Common myeloid progenitor, CD34-positive (primary cell): ENCODE data around the gene NMBR.

Experiments used
- CTCF ChIA-PET: fragments of 350-600 bp; sonication (Branson Sonifier 250); formaldehyde crosslinking; loops from one replicate; lab custom pipeline; 2021; ENCODE audit warnings: antibody characterized with exemption; lab: Charles Lee
- POLR2A ChIA-PET: fragments of 350-600 bp; sonication (Branson Sonifier 250); formaldehyde crosslinking; loops from one replicate; lab custom pipeline; 2021; ENCODE audit warnings: antibody characterized with exemption; lab: Charles Lee
- DNase-seq, 3 donors: peaks; one replicate each; pipeline versions ENCODE4 v3.0.0 to v3.0.0-alpha.2; 2013
- H3K27ac ChIP-seq, 2 experiments: 1 replicate in 1 of 2; 2 replicates in 1 of 2; pipeline ENCODE4 v1.7.0; 2013; ENCODE audit warnings: inconsistent platforms in 2 of 2, low read length in 2 of 2, mild to moderate bottlenecking in 2 of 2, low read depth in 1 of 2, moderate library complexity in 1 of 2; ENCODE audit not compliant: severe bottlenecking in 2 of 2, insufficient read depth in 1 of 2, poor library complexity in 1 of 2
- H3K27me3 ChIP-seq, 5 experiments: replicated peaks in 2 of 5; 1 replicate in 3 of 5; 2 replicates in 2 of 5; pipeline versions ENCODE4 v1.6.1 to v1.7.0; 2013; ENCODE audit warnings: low read length in 4 of 5, mild to moderate bottlenecking in 2 of 5, moderate library complexity in 2 of 5, inconsistent platforms in 1 of 5; ENCODE audit not compliant: insufficient read depth in 5 of 5, control insufficient read depth in 4 of 5
- H3K36me3 ChIP-seq, 4 experiments: 1 replicate in 2 of 4; 2 replicates in 2 of 4; pipeline versions ENCODE4 v1.6.1 to v1.7.0; 2013; ENCODE audit warnings: low read length in 3 of 4, control low read depth in 1 of 4, mild to moderate bottlenecking in 1 of 4; ENCODE audit not compliant: control insufficient read depth in 4 of 4, insufficient read depth in 4 of 4
- H3K4me1 ChIP-seq, 4 experiments: 1 replicate in 3 of 4; 2 replicates in 1 of 4; pipeline versions ENCODE4 v1.6.1 to v1.7.1; 2013; ENCODE audit warnings: low read length in 3 of 4, mild to moderate bottlenecking in 3 of 4, control low read depth in 1 of 4, inconsistent platforms in 1 of 4, moderate library complexity in 1 of 4; ENCODE audit not compliant: control insufficient read depth in 4 of 4, insufficient read depth in 4 of 4; ENCODE audit errors: control extremely low read depth in 1 of 4
- H3K4me3 ChIP-seq, 7 experiments: 1 replicate in 4 of 7; 2 replicates in 3 of 7; pipeline versions ENCODE4 v1.5.1 to v1.7.0; 2013; ENCODE audit warnings: mild to moderate bottlenecking in 7 of 7, low read length in 6 of 7, moderate library complexity in 6 of 7, inconsistent platforms in 2 of 7, low read depth in 2 of 7, control low read depth in 1 of 7; ENCODE audit not compliant: insufficient read depth in 4 of 7, control insufficient read depth in 1 of 7; ENCODE audit errors: extremely low read depth in 1 of 7
- H3K9me3 ChIP-seq, 5 experiments: 1 replicate in 4 of 5; 2 replicates in 1 of 5; pipeline versions ENCODE4 v1.6.1 to v1.7.1; 2013; ENCODE audit warnings: low read length in 4 of 5, mild to moderate bottlenecking in 2 of 5, inconsistent platforms in 1 of 5, low read depth in 1 of 5, moderate library complexity in 1 of 5; ENCODE audit not compliant: control insufficient read depth in 4 of 5, insufficient read depth in 2 of 5; ENCODE audit errors: control extremely low read depth in 1 of 5
- WGBS: methylation state at CpG from one replicate; pipeline ENCODE4 v1.1.5; 2013; ENCODE audit not compliant: insufficient coverage; 5-methylcytosine and 5-hydroxymethylcytosine counted together

The NMBR gene

GRCh38 chr6:142187209-142187608 is 40.3 kb upstream of the NMBR start:
- no peak overlapping the region for H3K4me3 ChIP-seq
- CTCF ChIA-PET: interaction anchor here (1.2 to 1.7 kb wide), 4 partner anchors 15 to 62 kb away, joined by 3 to 4 read pairs (median 4); no protein-coding TSS in a partner anchor
- WGBS: no CpG with 5 or more reads among the region's 1 CpG

GRCh38 chr6:142185641-142186040 is 38.7 kb upstream of the NMBR start:
- Histone ChIP-seq H3K9me3 (no peaks in the 10 kb centered on the region), H3K4me3 (no peak overlapping the region), H3K36me3 (peaks cover 0 to 12% (median 2%) of the 10 kb centered on the region in 4 experiments), H3K27ac (no peak overlapping the region), H3K4me1 (peaks cover 9 to 33% (median 13%) of the 10 kb centered on the region in 4 experiments), H3K27me3 (no peaks in the 10 kb centered on the region)
- peak in 2 of 3 donors; percentile 24 to 51 for DNase-seq
- 20% methylated on average over 1 of the region's 1 CpG for WGBS
- ChIA-PET POLR2A (no interaction called here), CTCF (interaction anchor here (0.6 to 1.6 kb wide), 2 partner anchors 14 to 42 kb away, joined by 3 to 4 read pairs; no protein-coding TSS in a partner anchor)

More at GRCh38 chr6:142187209-142187608, 40.3 kb upstream of the NMBR start:
- Histone ChIP-seq H3K9me3 (no peaks in the 10 kb centered on the region), H3K4me1 (peaks cover 9 to 33% (median 13%) of the 10 kb centered on the region in 4 experiments), H3K27me3 (no peaks in the 10 kb centered on the region), H3K27ac (no peak overlapping the region), H3K36me3 (peaks cover 0 to 17% (median 2%) of the 10 kb centered on the region in 4 experiments)
- DNase-seq: peak in 2 of 3 donors; percentile 28 to 32
- POLR2A ChIA-PET: no interaction called here

DNA sequence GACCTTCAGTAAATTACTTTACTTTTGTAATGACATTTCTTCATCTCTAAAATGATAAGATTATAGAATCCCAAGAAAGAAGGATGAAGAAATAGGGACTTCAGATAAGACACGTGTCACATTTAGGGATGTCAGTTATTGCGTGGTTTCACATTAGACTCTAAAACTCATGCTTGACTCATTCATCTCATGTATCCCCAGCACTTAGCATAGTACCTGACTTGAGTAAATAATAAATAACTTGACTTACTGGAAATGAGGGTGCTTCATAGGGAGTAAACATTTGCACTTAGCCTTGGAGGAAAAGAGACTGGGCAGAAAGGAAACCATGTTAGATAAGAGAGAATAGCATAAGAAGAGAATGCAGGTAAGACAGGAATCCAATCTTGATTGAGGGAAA is 37.4 kb upstream of the NMBR start:
- DNase-seq: peak in 2 of 3 donors; percentile 14 to 26
- no peaks in the 10 kb centered on the region for H3K9me3 ChIP-seq
- CTCF ChIA-PET: no interaction called here
- H3K36me3 ChIP-seq: peaks cover 0 to 6% (median 3%) of the 10 kb centered on the region in 4 experiments
- WGBS: no CpG with 5 or more reads among the region's 2 CpGs
- H3K27ac ChIP-seq: no peak overlapping the region
- no peak overlapping the region for H3K4me3 ChIP-seq
- POLR2A ChIA-PET: no interaction called here
- no peaks in the 10 kb centered on the region for H3K27me3 ChIP-seq
- H3K4me1 ChIP-seq: peaks cover 9 to 33% (median 13%) of the 10 kb centered on the region in 4 experiments

- H3K4me1 ChIP-seq: peaks cover 9 to 33% (median 13%) of the 10 kb centered on the region in 4 experiments
- ChIA-PET CTCF (no interaction called here), POLR2A (no interaction called here)
- peaks cover 0 to 9% (median under 1%) of the 10 kb centered on the region in 5 experiments for H3K9me3 ChIP-seq
- no peak overlapping the region for H3K4me3 ChIP-seq
- H3K27me3 ChIP-seq: no peaks in the 10 kb centered on the region
- WGBS: no CpG with 5 or more reads among the region's 1 CpG
- peaks cover 0 to 14% (median 3%) of the 10 kb centered on the region in 4 experiments for H3K36me3 ChIP-seq
- no peak overlapping the region for H3K27ac ChIP-seq
- DNase-seq: peak in 2 of 3 donors; percentile 59 to 65
Measured at GRCh38 chr6:142183351-142183750, 36.4 kb upstream of the NMBR start.

DNA sequence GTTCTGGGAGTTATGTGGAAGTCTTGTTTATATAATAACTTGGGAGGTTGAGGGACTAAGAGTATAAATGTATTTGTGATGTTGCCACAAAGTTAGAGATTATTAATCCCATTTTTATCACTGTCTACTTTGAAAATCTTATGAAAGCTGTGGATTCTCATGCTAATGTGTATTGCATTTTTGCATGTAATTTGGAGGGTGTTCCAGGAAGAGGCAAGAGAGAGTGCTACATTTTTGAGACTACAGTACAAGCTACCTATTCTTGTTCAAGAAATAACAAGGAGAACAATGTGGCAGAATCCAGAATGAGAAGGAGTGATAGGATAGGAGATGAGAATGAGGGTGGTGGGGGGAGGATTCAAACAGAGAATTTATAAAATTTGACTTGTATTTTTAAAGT is 35.1 kb upstream of the NMBR start:
- CTCF ChIA-PET: no interaction called here
- no peaks in the 10 kb centered on the region for H3K27me3 ChIP-seq
- DNase-seq: no peak

DNA sequence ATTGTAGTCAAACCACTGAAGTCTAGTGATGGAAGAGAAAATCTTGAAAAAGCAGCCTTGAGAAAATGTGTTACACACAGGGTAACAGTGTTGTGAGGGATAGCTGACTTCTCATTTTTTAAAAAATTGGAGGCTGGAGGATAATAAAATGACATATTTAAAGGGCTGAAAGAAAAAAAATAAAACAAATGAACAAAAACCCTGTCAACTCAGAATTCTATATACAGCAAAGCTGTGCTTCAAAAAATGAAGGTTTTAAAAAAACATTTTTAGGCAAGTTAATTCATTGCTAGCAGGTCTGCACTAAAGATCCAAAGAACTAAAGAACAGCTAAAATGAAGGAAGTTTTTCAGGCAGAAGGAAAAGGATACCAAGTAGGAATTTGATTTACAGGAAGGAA is 31.2 kb upstream of the NMBR start:
- Histone ChIP-seq H3K9me3 (peaks cover 4 to 26% (median 11%) of the 10 kb centered on the region in 5 experiments), H3K4me3 (no peak overlapping the region), H3K27me3 (no peaks in the 10 kb centered on the region), H3K27ac (no peak overlapping the region), H3K4me1 (peaks cover 0 to 5% (median 2%) of the 10 kb centered on the region in 4 experiments), H3K36me3 (peaks cover 22 to 57% (median 31%) of the 10 kb centered on the region in 4 experiments)
- ChIA-PET POLR2A (no interaction called here), CTCF (interaction anchor here (1.4 kb wide), 1 partner anchor 22 kb away, joined by 5 read pairs; no protein-coding TSS in a partner anchor)
- peak in 2 of 3 donors; percentile 51 to 53 for DNase-seq

More for the DNA sequence above, 35.1 kb upstream of the NMBR start:
- POLR2A ChIA-PET: no interaction called here
- no peak overlapping the region for H3K27ac ChIP-seq
- H3K4me1 ChIP-seq: peaks cover 4 to 31% (median 13%) of the 10 kb centered on the region in 4 experiments
- peaks cover 0 to 22% (median 9%) of the 10 kb centered on the region in 5 experiments for H3K9me3 ChIP-seq
- no peak overlapping the region for H3K4me3 ChIP-seq
- H3K36me3 ChIP-seq: peaks cover 2 to 26% (median 12%) of the 10 kb centered on the region in 4 experiments

DNA sequence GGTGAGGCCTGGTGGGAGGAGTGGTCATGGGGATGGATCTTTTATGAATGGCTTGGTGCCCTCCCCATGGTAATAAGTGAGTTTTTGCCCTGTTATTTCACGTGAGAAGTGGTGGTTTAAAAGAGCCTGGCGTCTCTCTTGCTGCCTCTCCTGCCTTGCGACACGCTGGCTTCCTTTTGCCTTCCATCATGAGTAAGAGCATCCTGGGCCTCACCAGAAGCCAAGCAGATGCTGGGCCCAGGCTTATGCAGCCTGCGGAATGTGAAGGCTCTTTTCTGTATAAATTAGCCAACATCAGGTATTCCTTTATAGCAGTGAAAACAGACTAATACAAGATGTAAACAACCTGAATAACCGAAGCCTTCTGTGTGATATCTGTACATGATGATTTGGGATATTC is 27.8 kb upstream of the NMBR start:
- peak overlapping the region in 1 of 2 experiments; percentile 3 for H3K27ac ChIP-seq
- no peaks in the 10 kb centered on the region for H3K27me3 ChIP-seq
- H3K4me1 ChIP-seq: peaks cover 0 to 2% (median 0%) of the 10 kb centered on the region in 4 experiments
- WGBS: 98% methylated on average over 4 of the region's 6 CpGs
- CTCF ChIA-PET: no interaction called here
- H3K9me3 ChIP-seq: peaks cover 4 to 26% (median 11%) of the 10 kb centered on the region in 5 experiments
- H3K4me3 ChIP-seq: no peak overlapping the region
- POLR2A ChIA-PET: no interaction called here
- peaks cover 23 to 85% (median 41%) of the 10 kb centered on the region in 4 experiments for H3K36me3 ChIP-seq
- no peak for DNase-seq
